K562 (cell line): ENCODE results near the gene FBXO27. TPM values are rescaled to one million over a fixed set of nuclear protein-coding genes. Genes with fewer than 3 reads are reported as not detected.
A peak's percentile ranks its signal among the peaks of the same experiment; 100 is the strongest.

Experiments used
- ARID1B ChIP-seq: fragments of 450-650 bp; IDR thresholded peaks from 2 replicates; pipeline ENCODE4 v1.6.1; 2016; ENCODE audit warnings: antibody characterized with exemption, mild to moderate bottlenecking, inconsistent platforms
- EGR1 ChIP-seq: fragments of 450-650 bp; conservative IDR thresholded peaks from 2 replicates; pipeline ENCODE4 v1.6.1; 2017; ENCODE audit warnings: mild to moderate bottlenecking
- ESRRA ChIP-seq: fragments of 450-650 bp; IDR thresholded peaks from 2 replicates; pipeline ENCODE4 v1.6.1; 2014; ENCODE audit warnings: low read depth, mild to moderate bottlenecking, moderate library complexity, borderline replicate concordance
- FOXM1 ChIP-seq, 2 experiments: fragments of 450-650 bp in 1 of 2; sonication (generic) in 1 of 2; formaldehyde crosslinking in 1 of 2; IDR thresholded peaks; 2 replicates each; pipeline versions ENCODE4 v1.6.1 to v1.9.0; 2017 to 2022; ENCODE audit warnings: low read depth in 2 of 2, mild to moderate bottlenecking in 2 of 2, missing genetic modification reagents in 1 of 2, moderate library complexity in 1 of 2
- GABPB2 ChIP-seq: fragments of 250-450 bp; sonication (Bioruptor Pico); conservative IDR thresholded peaks from 2 replicates; pipeline ENCODE4 v1.5.1; 2021; ENCODE audit warnings: mild to moderate bottlenecking
- HOMEZ ChIP-seq: fragments of 250-450 bp; sonication (Bioruptor Pico); IDR thresholded peaks from 2 replicates; pipeline ENCODE4 v1.4.0; 2020; ENCODE audit warnings: mild to moderate bottlenecking, moderate library complexity
- JUNB ChIP-seq: fragments of 450-650 bp; formaldehyde crosslinking; conservative IDR thresholded peaks from 2 replicates; pipeline ENCODE4 v1.4.0; 2020; ENCODE audit warnings: mild to moderate bottlenecking
- MNT ChIP-seq, 2 experiments: fragments of 450-650 bp; conservative IDR thresholded peaks; 2 replicates each; pipeline ENCODE4 v1.6.1; 2017; ENCODE audit warnings: mild to moderate bottlenecking in 2 of 2, moderate library complexity in 2 of 2
- NCOA6 ChIP-seq: fragments of 450-650 bp; IDR thresholded peaks from 2 replicates; pipeline ENCODE4 v1.6.1; 2017; ENCODE audit warnings: mild to moderate bottlenecking
- NELFE ChIP-seq: IDR thresholded peaks from 2 replicates; pipeline ENCODE4 v1.6.1; 2011; ENCODE audit warnings: mild to moderate bottlenecking; ENCODE audit not compliant: insufficient read depth, insufficient read length
- SMC3 ChIP-seq: conservative IDR thresholded peaks from 2 replicates; pipeline ENCODE4 v1.6.1; 2011; ENCODE audit warnings: low read depth, low read length, improper control_type of control experiment; ENCODE audit not compliant: insufficient read depth
- SNAPC5 ChIP-seq: fragments of 250-450 bp; sonication (Bioruptor Pico); IDR thresholded peaks from 2 replicates; pipeline ENCODE4 v1.8.0; 2021; ENCODE audit warnings: moderate library complexity, mild to moderate bottlenecking, inconsistent platforms
- TBP ChIP-seq: optimal IDR thresholded peaks from 2 replicates; pipeline ENCODE3; 2011; ENCODE audit warnings: low read depth, low read length, improper control_type of control experiment
- TFAM ChIP-seq: fragments of 250-450 bp; sonication (Bioruptor Pico); conservative IDR thresholded peaks from 2 replicates; pipeline ENCODE4 v1.5.0; 2021; ENCODE audit warnings: mild to moderate bottlenecking, moderate library complexity
- ZBTB5 ChIP-seq: fragments of 450-650 bp; IDR thresholded peaks from 2 replicates; pipeline ENCODE4 v1.6.1; 2017; ENCODE audit warnings: antibody characterized with exemption
- ZFP91 ChIP-seq: sonication (generic); formaldehyde crosslinking; IDR thresholded peaks from 2 replicates; pipeline ENCODE4 v1.8.0; 2022; ENCODE audit warnings: mild to moderate bottlenecking, missing genetic modification reagents
- ZFPM2 ChIP-seq: fragments of 250-450 bp; sonication (Bioruptor Pico); IDR thresholded peaks from 2 replicates; pipeline ENCODE4 v1.5.1; 2022; ENCODE audit warnings: mild to moderate bottlenecking
- ZNF174 ChIP-seq: fragments of 250-450 bp; sonication (Bioruptor Pico); IDR thresholded peaks from 2 replicates; pipeline ENCODE4 v1.4.0; 2020; ENCODE audit warnings: mild to moderate bottlenecking
- ZNF282 ChIP-seq: sonication (generic); formaldehyde crosslinking; IDR thresholded peaks from 2 replicates; pipeline ENCODE4 v1.8.1; 2023; ENCODE audit warnings: missing genetic modification reagents
- ZNF347 ChIP-seq: fragments of 450-650 bp; formaldehyde crosslinking; IDR thresholded peaks from 2 replicates; pipeline ENCODE4 v1.4.0; 2020; ENCODE audit warnings: low read depth, mild to moderate bottlenecking, moderate library complexity
- ZNF551 ChIP-seq: fragments of 250-450 bp; sonication (Bioruptor Pico); IDR thresholded peaks from 2 replicates; pipeline ENCODE4 v1.5.0; 2021; ENCODE audit warnings: mild to moderate bottlenecking, moderate library complexity
- polyA plus RNA-seq, 8 experiments: library from polyadenylated mRNA; depleted of rRNA in 4 of 8; stranded (reverse) in 5 of 8; unstranded in 3 of 8; fragments of >200 nt; fragmentation: Nextera tagmentation in 2 of 8; fragmentation: Illumina TruSeq in 1 of 8; extraction: Ambion mirVana in 2 of 8; extraction: Trizol in 1 of 8; gene quantifications; 2 replicates each; pipeline versions ENCODE4 v1.2.1 to v1.2.3, GENCODE V29; 2011 to 2014; ENCODE audit warnings: inconsistent platforms in 1 of 8, missing spikeins in 1 of 8
- total RNA-seq, 7 experiments: library from RNA; depleted of rRNA in 6 of 7; stranded (reverse); fragments of >200 nt in 6 of 7; fragmentation: Illumina TruSeq in 2 of 7; extraction: Trizol in 2 of 7; gene quantifications; 2 replicates each; pipeline versions ENCODE4 v1.2.1 to v1.2.3, GENCODE V29; 2011 to 2021; ENCODE audit warnings: low replicate concordance in 1 of 7

The FBXO27 gene
- total and polyA plus RNA-seq, 9 of the 15 experiments (the other 6 are each of a cell fraction or from before 2014, with no cell fraction given), result 1.8 to 11.0 (median 6.3) TPM

DNA sequence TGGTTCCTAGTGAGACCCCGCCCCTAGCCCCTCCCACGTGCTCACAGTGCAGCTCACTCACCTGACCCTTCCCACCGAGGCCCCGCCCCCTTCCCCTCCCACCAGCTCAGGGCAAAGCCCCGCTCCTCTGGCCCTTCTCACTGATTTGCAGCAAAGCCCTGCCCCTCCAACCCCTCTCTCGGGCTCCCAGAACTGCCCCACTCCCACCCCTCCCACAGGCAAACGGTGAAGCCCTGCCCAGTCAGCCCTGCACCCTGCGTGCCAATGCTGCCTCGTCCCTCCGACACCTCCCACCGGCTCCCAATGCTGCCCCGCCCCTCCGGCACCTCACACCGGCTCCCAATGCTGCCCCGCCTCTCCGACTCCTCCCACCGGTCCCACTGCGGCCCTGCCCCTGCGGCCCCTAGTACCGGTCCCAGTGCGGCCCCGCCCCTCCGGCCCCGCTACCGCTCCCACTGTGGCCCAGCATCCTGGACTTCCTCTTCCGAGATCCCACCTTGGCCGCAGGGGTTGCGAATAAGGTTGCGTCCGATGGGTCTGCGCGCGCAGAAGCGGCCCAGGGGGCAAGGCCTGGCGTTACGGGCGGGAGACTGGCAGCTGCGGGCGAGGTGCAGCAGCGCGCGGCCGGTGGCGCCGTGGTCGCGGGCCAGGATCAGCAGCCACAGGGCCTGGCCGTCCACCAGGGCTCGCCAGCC lies 834 bp downstream of the FBXO27 start (continued):
- TF ChIP-seq JUNB (CRISPR knock-in tag), result no peak
- no peak for TF ChIP-seq ZNF347
- no peak for TF ChIP-seq FOXM1 (IDR thresholded peaks at IDR 0.05; ENCODE audit: low read depth)
- peak; percentile 71; the same call in 1 of the 2 replicates for TF ChIP-seq FOXM1 (CRISPR knock-in tag; IDR thresholded peaks at IDR 0.05; ENCODE audit: low read depth)
- no peak for TF ChIP-seq ZFP91 (CRISPR knock-in tag)
- TF ChIP-seq ZNF174, result no peak
- no peak for TF ChIP-seq ZNF551 (CRISPR knock-in tag)
- no peak for TF ChIP-seq SMC3
- no peak for TF ChIP-seq GABPB2 (CRISPR knock-in tag)
- no peak for TF ChIP-seq SNAPC5
- TF ChIP-seq NELFE, result no peak
- TF ChIP-seq EGR1, result peak; percentile 33
- peak; percentile 42 for TF ChIP-seq TBP
- TF ChIP-seq ZNF282 (CRISPR knock-in tag), result no peak
- TF ChIP-seq ARID1B, result no peak
- no peak for TF ChIP-seq TFAM (CRISPR knock-in tag)
- TF ChIP-seq ZFPM2 (CRISPR knock-in tag), result no peak
- TF ChIP-seq ZBTB5, result no peak
- TF ChIP-seq MNT (conservative IDR thresholded peaks at IDR 0.05), result peak in 1 of 2 experiments; percentile 69
- TF ChIP-seq HOMEZ (CRISPR knock-in tag), result 0 out of 2 replicates have a peak, but pooled peaks have one; percentile 20
- TF ChIP-seq NCOA6, result no peak
- 0 out of 2 replicates have a peak, but pooled peaks have one; percentile 33 for TF ChIP-seq ESRRA
